HG03095 (cell line): ENCODE results near the gene MRC1.
"Not testable (repeated sequence)": the region's sequence is repeated elsewhere in the genome, so short reads cannot be mapped to it uniquely, and the experiment has no call there.

ENCODE experiments used
- ATAC-seq: cut with Tn5 transposase; IDR thresholded peaks from one replicate; pipeline ENCODE4 v1.9.1; 2021; ENCODE audit warnings: moderate library complexity; ENCODE audit not compliant: unreplicated experiment

The MRC1 gene

DNA sequence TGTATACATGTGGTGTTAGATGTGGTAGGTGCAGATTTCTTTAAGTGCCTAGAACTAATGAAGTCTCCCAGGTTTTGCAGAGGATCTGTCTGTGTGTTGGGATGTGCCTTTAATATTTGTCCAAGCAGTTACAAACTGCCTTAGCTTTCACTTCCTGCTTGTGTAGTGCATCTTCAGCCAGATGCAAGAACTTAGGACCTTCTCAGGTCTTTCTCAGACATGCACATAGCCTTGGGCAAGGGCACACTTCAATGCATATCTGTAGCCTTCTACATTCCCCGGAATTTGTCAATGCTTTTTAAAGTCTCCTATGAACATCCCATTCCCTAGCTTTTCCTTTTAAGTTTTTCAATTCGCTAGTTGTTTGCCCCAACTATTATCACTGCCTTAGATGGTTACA, 95.4 kb downstream of the MRC1 start:
- ATAC-seq, result no peak

- ATAC-seq, result no peak
Measured at GRCh38 chr10:17905491-17905890, 96.3 kb downstream of the MRC1 start.

DNA sequence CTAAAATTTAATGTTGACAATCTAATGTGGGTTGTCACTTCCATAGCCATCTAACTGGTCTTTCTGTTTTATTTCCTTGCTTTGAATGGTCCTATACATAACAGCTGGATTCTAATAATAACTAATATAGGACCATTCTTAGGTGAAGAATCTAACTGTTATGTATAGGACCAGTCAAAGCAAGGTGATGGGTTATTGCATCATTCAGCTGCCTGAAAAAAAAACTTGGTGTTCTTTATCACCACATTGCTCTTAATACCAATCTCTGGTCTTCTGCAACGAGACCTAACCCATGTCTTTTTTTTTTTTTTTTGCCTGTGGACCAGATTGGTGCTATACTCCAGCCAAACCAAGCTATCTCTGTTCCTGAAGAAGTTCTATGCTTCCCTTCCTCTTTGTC, 96.9 kb downstream of the MRC1 start:
- no peak for ATAC-seq

DNA sequence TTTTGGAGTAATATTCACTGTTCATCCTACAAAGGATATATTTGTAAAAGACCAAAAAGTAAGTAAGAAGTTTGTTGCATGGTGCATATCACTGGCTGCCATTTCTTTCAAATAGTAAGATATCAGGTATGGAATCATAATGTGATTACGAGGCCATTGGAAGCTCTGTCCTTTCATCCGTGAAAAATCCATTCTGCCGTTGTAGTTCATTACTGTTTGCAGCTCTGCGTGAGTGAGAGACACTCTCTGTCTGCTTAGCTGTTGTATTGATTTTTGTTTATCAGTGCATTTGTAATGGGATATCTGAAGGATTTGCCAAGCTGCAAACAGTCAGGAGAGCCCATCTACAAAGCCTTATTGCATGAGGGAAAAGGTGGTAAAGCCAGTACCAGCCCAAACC, 98.5 kb downstream of the MRC1 start:
- ATAC-seq, result no peak

- ATAC-seq, result no peak
Measured at GRCh38 chr10:17910125-17910789, 101.1 kb downstream of the MRC1 start.

GRCh38 chr10:17912754-17913153, 103.6 kb downstream of the MRC1 start:
- ATAC-seq, result no peak

DNA sequence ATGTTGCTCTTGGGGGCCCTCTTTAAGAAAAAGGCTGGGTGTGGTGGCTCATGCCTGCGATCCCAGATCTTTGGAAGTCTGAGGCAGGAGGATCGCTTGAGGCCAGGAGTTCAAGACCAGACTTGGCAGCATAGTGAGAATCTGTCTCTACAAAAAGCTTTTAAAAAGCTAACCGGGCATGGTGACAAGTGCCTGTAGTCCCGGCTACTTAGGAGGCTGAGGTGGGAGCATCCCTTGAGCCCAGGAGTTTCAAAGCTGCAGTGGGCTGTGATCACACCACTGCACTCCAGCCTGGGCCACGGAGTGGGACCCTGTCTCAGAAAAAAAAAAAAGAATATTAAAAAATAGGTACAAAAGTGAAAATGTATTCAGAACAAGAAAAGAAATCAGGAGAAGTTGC, 104.5 kb downstream of the MRC1 start:
- no peak for ATAC-seq

DNA sequence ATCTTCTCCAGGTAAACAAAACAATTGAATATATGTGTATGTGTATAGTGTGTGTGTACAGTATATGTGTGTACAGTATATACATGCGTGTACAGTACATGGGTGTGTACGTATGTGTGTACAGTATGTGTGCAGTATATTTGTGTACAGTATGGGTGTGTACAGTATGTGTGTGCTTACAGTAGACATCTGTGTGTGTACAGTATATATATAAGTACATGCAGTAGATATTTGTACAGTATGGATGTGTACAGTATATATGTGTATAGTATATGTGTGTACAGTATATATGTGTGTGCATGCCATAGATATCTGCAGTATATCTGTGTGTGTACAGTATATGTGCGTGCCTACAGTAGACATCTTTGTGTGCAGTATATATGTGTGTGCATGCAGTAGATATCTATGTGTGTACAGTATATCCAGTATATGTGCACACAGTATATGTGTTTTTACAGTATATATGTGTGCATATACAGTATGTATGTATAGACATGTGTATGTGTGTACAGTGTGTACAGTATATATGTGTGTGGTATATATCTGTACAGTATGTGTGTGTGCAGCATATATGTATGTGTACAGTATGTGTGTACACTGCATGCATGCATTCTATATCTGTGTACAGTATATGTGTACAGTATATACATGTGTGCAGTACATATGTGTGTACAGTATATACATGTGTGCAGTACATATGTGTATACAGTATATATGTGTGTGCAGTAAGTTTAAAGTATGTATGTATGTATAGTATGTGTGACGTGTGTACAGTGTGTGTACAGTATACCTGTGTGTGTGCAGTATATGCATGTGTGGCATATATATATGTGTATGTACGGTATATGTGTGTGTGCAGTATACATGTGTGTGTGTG, 105.3 kb downstream of the MRC1 start:
- no peak for ATAC-seq

GRCh38 chr10:17915181-17915580, 106.0 kb downstream of the MRC1 start:
- no peak for ATAC-seq

GRCh38 chr10:17918187-17918903, 109.2 kb downstream of the MRC1 start:
- no peak for ATAC-seq

DNA sequence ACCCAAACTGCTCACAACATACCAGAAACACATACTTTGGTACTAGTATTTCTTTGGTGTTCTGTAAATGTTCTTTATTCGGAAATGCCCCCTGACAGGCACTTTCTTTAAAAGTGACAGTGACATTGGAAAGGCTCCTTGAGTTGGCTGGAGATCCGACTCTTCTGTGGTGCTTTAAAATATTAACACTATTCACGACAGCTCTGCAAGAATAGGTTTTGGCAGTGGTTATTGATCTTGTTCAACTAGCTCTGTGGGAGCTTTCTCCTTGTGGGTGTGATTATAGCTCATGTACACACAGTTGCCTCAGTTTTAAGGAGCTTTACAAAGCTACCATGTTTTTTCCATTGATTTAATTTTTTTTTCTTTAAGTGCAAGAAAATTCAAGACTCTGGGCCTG, 112.2 kb downstream of the MRC1 start:
- ATAC-seq, result no peak

GRCh38 chr10:17923728-17924127, 114.6 kb downstream of the MRC1 start:
- no peak for ATAC-seq

- no peak for ATAC-seq
Measured at GRCh38 chr10:17943033-17943745, 134.0 kb downstream of the MRC1 start.

- not testable (repeated sequence) for ATAC-seq
Measured at GRCh38 chr10:17950269-17950668, 141.1 kb downstream of the MRC1 start.

GRCh38 chr10:17950726-17951125, 141.6 kb downstream of the MRC1 start:
- ATAC-seq, result no peak

- no peak for ATAC-seq
Measured at GRCh38 chr10:17951868-17952371, 142.8 kb downstream of the MRC1 start, which contains the start of gene SLC39A12. TSS of gene SLC39A12 (plus strand) at chr10:17951918. CDS start at chr10:17953277, 1,359 bp downstream.

- not testable (repeated sequence) for ATAC-seq
Measured at GRCh38 chr10:17954372-17954771, 145.2 kb downstream of the MRC1 start.

DNA sequence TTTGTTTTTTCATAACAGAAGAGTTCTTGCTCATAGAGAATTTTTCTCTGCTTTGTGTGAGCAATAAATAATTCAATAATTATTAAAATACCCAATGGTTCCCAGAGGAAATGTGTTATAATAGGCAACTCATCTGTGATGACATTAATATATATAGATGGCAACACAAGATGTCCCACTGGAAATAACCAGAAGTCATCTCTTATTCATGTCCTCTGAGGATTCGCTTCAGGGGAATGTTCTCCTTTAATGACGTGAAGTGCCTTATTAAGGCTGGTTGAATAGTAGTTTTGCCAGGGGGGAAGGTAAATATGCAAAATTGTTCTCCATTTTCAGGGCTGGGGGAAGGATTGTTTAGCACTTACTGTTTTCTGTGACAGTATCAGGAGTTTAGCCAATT, 145.7 kb downstream of the MRC1 start:
- ATAC-seq, result no peak

GRCh38 chr10:17958049-17958448, 148.9 kb downstream of the MRC1 start:
- no peak for ATAC-seq

DNA sequence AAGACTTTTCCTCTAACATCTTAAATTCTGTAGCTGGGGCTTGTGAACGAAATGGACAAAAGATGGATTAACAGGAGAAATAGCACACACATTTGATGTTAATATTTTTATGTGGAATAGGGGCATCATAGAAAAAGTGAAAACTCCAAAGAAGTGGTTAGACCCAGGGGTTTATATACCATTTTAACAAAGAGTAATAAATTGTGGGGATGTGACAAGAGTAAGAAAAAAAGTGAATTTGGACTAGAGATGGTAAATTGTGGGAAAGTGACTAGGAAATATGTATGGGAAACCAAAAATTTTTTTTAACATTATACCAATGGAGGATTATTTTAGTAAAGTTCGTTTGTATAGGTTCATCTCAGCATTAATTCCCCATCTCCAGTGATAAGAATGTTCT, 150.7 kb downstream of the MRC1 start:
- ATAC-seq, result no peak
